Liver (tissue), 3 donors: Measurements from ENCODE around the gene RASL11A.

Source experiments
- CTCF ChIP-seq: fragments of 150-350 bp; IDR thresholded peaks from 2 replicates; pipeline ENCODE4 v1.5.1; 2017; ENCODE audit warnings: improper control_type of control experiment, low read depth, low read length; ENCODE audit not compliant: missing input control
- REST ChIP-seq: IDR thresholded peaks from 2 replicates; pipeline ENCODE4 v1.6.1; 2016; ENCODE audit warnings: antibody characterized with exemption, mild to moderate bottlenecking
- TAF1 ChIP-seq: conservative IDR thresholded peaks from 2 replicates; pipeline ENCODE4 v1.6.1; 2016; ENCODE audit warnings: antibody characterized with exemption, mild to moderate bottlenecking
- donor health status: healthy.
- donor health status: healthy.

- no peak for TF ChIP-seq REST
- no peak for TF ChIP-seq CTCF
- no peak for TF ChIP-seq TAF1
These were observed 9.5 kb downstream of the RASL11A start for GRCh38 chr13:27280009-27280656.
